Brain microvascular endothelial cell (primary cell): Measurements from ENCODE around the gene CEP85L.

ENCODE experiments used
- DNase-seq: peaks from one replicate; pipeline ENCODE4 v3.0.0-alpha.2; 2020
- H3K27ac ChIP-seq: fragments of 250-450 bp; sonication (Bioruptor Pico); 2 replicates; pipeline ENCODE4 v1.5.1; 2020; ENCODE audit warnings: mild to moderate bottlenecking, moderate library complexity
- H3K27me3 ChIP-seq: fragments of 250-450 bp; sonication (Bioruptor Pico); replicated peaks from 2 replicates; pipeline ENCODE4 v1.5.1; 2020; ENCODE audit warnings: mild to moderate bottlenecking
- H3K36me3 ChIP-seq: fragments of 250-450 bp; sonication (Bioruptor Pico); replicated peaks from 2 replicates; pipeline ENCODE4 v1.5.1; 2020; ENCODE audit warnings: mild to moderate bottlenecking
- H3K4me3 ChIP-seq: 2 replicates; pipeline ENCODE4 v1.5.1; 2011; ENCODE audit warnings: low read depth, mild to moderate bottlenecking, control low read depth, low read length, moderate library complexity
- CTCF ChIP-seq: IDR thresholded peaks from 2 replicates; pipeline ENCODE4 v1.5.1; 2011; ENCODE audit warnings: low read depth, mild to moderate bottlenecking, moderate library complexity, low read length, control low read depth, inconsistent platforms; ENCODE audit errors: missing control alignments
- in situ Hi-C: cut with HindIII; loops from 2 replicates; pipeline ENCODE4 v1.10.0; 2017; ENCODE audit warnings: low sequenced_read_pairs, low pct_ligation_motif_present

Gene CEP85L

GRCh38 chr6:118667988-118668387 lies 16.6 kb upstream of the CEP85L start:
- Histone ChIP-seq H3K27ac (no peak overlapping the region), H3K27me3 (no peaks in the 10 kb centered on the region), H3K36me3 (no peaks in the 10 kb centered on the region), H3K4me3 (no peak overlapping the region)
- no peak for TF ChIP-seq CTCF
- DNase-seq, result peak; percentile 21
- in situ Hi-C loops, result no loop called here

GRCh38 chr6:118665011-118665410 lies 13.6 kb upstream of the CEP85L start:
- DNase-seq, result no peak
- Histone ChIP-seq H3K4me3 (no peak overlapping the region), H3K27ac (no peak overlapping the region), H3K36me3 (no peaks in the 10 kb centered on the region), H3K27me3 (no peaks in the 10 kb centered on the region)
- TF ChIP-seq CTCF, result no peak
- in situ Hi-C loops, result no loop called here

GRCh38 chr6:118663993-118664985 lies 12.9 kb upstream of the CEP85L start:
- no peak overlapping the region for H3K27ac ChIP-seq
- H3K27me3 ChIP-seq, result no peaks in the 10 kb centered on the region
- TF ChIP-seq CTCF, result no peak
- DNase-seq, result no peak
- in situ Hi-C loops, result no loop called here
- no peak overlapping the region for H3K4me3 ChIP-seq
- no peaks in the 10 kb centered on the region for H3K36me3 ChIP-seq

- Histone ChIP-seq H3K27me3 (no peaks in the 10 kb centered on the region), H3K36me3 (no peaks in the 10 kb centered on the region), H3K4me3 (no peak overlapping the region), H3K27ac (no peak overlapping the region)
- TF ChIP-seq CTCF, result no peak
- in situ Hi-C loops, result no loop called here
- no peak for DNase-seq
Measured at GRCh38 chr6:118661831-118662230, 10.4 kb upstream of the CEP85L start.

- DNase-seq, result peak; percentile 14
- in situ Hi-C loops, result no loop called here
- Histone ChIP-seq H3K27me3 (no peaks in the 10 kb centered on the region), H3K27ac (no peak overlapping the region), H3K36me3 (no peaks in the 10 kb centered on the region), H3K4me3 (no peak overlapping the region)
- no peak for TF ChIP-seq CTCF
Measured at GRCh38 chr6:118660218-118660569, 8.8 kb upstream of the CEP85L start.
